K562 (cell line): ENCODE data around the gene APOA1. TPM values are rescaled to one million over a fixed set of nuclear protein-coding genes. Genes with fewer than 3 reads are reported as not detected.

ENCODE experiments used
- ARID1B ChIP-seq: fragments of 450-650 bp; IDR thresholded peaks from 2 replicates; pipeline ENCODE4 v1.6.1; 2016; ENCODE audit warnings: antibody characterized with exemption, mild to moderate bottlenecking, inconsistent platforms
- ATF1 ChIP-seq, 2 experiments: fragments of 450-650 bp in 1 of 2; IDR thresholded peaks; 2 replicates each; pipeline ENCODE4 v1.6.1; 2016; ENCODE audit warnings: missing compliant biosample characterization in 1 of 2, missing genetic modification characterization in 1 of 2
- GABPB1 ChIP-seq: sonication (generic); formaldehyde crosslinking; IDR thresholded peaks from 2 replicates; pipeline ENCODE4 v1.8.0; 2022; ENCODE audit warnings: mild to moderate bottlenecking, missing genetic modification reagents
- MXI1 ChIP-seq: IDR thresholded peaks from 2 replicates; pipeline ENCODE4 v1.6.1; 2011; ENCODE audit warnings: low read depth, mild to moderate bottlenecking, improper control_type of control experiment, low read length
- NFATC3 ChIP-seq: fragments of 450-650 bp; IDR thresholded peaks from 2 replicates; pipeline ENCODE4 v1.6.1; 2017; ENCODE audit warnings: mild to moderate bottlenecking
- NFYB ChIP-seq: IDR thresholded peaks from 2 replicates; pipeline ENCODE4 v1.6.1; 2011; ENCODE audit warnings: mild to moderate bottlenecking, moderate library complexity; ENCODE audit not compliant: insufficient read length; ENCODE audit errors: extremely low read depth
- PHF8 ChIP-seq: fragments of 200-600 bp; sonication (generic); IDR thresholded peaks from 2 replicates; pipeline ENCODE4 v1.6.1; 2012; ENCODE audit warnings: mixed run types, mild to moderate bottlenecking, inconsistent platforms, low read length, moderate library complexity, borderline replicate concordance
- RFX1 ChIP-seq: fragments of 450-650 bp; IDR thresholded peaks from 2 replicates; pipeline ENCODE4 v1.6.1; 2016; ENCODE audit warnings: mild to moderate bottlenecking, moderate library complexity
- SUPT5H ChIP-seq: fragments of 450-650 bp; IDR thresholded peaks from 2 replicates; pipeline ENCODE4 v1.6.1; 2016
- TAF1 ChIP-seq: IDR thresholded peaks from 2 replicates; pipeline ENCODE4 v1.6.1; 2011; ENCODE audit warnings: mild to moderate bottlenecking, low read length, moderate library complexity; ENCODE audit not compliant: insufficient read depth, control insufficient read depth, severe bottlenecking; ENCODE audit errors: extremely low read depth
- TFAP4 ChIP-seq: sonication (generic); formaldehyde crosslinking; IDR thresholded peaks from 2 replicates; pipeline ENCODE4 v1.8.0; 2022; ENCODE audit warnings: missing genetic modification reagents, mild to moderate bottlenecking, moderate library complexity, borderline replicate concordance
- ZBTB40 ChIP-seq, 2 experiments: fragments of 450-650 bp in 1 of 2; sonication (generic) in 1 of 2; formaldehyde crosslinking in 1 of 2; IDR thresholded peaks; 2 replicates each; pipeline versions ENCODE4 v1.7.1 to v1.9.0; 2016 to 2022; ENCODE audit warnings: inconsistent platforms in 1 of 2, mild to moderate bottlenecking in 1 of 2, missing genetic modification reagents in 1 of 2
- ZFX ChIP-seq: sonication (generic); formaldehyde crosslinking; IDR thresholded peaks from 2 replicates; pipeline ENCODE4 v1.8.0; 2022; ENCODE audit warnings: mild to moderate bottlenecking, missing genetic modification reagents, moderate library complexity
- polyA plus RNA-seq, 8 experiments: library from polyadenylated mRNA; depleted of rRNA in 4 of 8; stranded (reverse) in 5 of 8; unstranded in 3 of 8; fragments of >200 nt; fragmentation: Nextera tagmentation in 2 of 8; fragmentation: Illumina TruSeq in 1 of 8; extraction: Ambion mirVana in 2 of 8; extraction: Trizol in 1 of 8; gene quantifications; 2 replicates each; pipeline versions ENCODE4 v1.2.1 to v1.2.3, GENCODE V29; 2011 to 2014; ENCODE audit warnings: inconsistent platforms in 1 of 8, missing spikeins in 1 of 8
- total RNA-seq, 7 experiments: library from RNA; depleted of rRNA in 6 of 7; stranded (reverse); fragments of >200 nt in 6 of 7; fragmentation: Illumina TruSeq in 2 of 7; extraction: Trizol in 2 of 7; gene quantifications; 2 replicates each; pipeline versions ENCODE4 v1.2.1 to v1.2.3, GENCODE V29; 2011 to 2021; ENCODE audit warnings: low replicate concordance in 1 of 7

APOA1 gene
- total and polyA plus RNA-seq, 9 of the 15 experiments (the other 6 are each of a cell fraction or from before 2014, with no cell fraction given), result 1.8 TPM; not detected in 8

GRCh38 chr11:116787786-116788486 is 49.5 kb downstream of the APOA1 start, which contains the start of gene ZPR1 (continued):
- TF ChIP-seq TFAP4 (CRISPR knock-in tag) (peak; percentile 100), PHF8 (peak; percentile 80; the same call in 1 of the 2 replicates), ZBTB40 (IDR thresholded peaks at IDR 0.05) (peak; percentile 92), ZBTB40 (CRISPR knock-in tag; IDR thresholded peaks at IDR 0.05) (no peak), SUPT5H (peak; percentile 78), MXI1 (peak; percentile 90), NFATC3 (no peak), NFYB (peak; percentile 6), TAF1 (peak; percentile 48), ZFX (CRISPR knock-in tag) (peak; percentile 52), ARID1B (0 out of 2 replicates have a peak, but pooled peaks have one; percentile 20), ATF1 (CRISPR knock-in tag; IDR thresholded peaks at IDR 0.05) (no peak), ATF1 (tag; IDR thresholded peaks at IDR 0.05) (peak; percentile 92), RFX1 (peak; percentile 32; the same call in 1 of the 2 replicates), GABPB1 (CRISPR knock-in tag) (peak; percentile 94)
